ENCODE data around the gene KRTCAP3. TPM values are rescaled to one million over a fixed set of nuclear protein-coding genes. Genes with fewer than 3 reads are reported as not detected.

Gene KRTCAP3
- total and polyA plus RNA-seq, 2 of the 8 experiments (the other 6 are each of a cell fraction or from before 2014, with no cell fraction given), result 55.4 to 72.5 TPM

GRCh38 chr2:27412419-27413152, 29.6 kb upstream of the KRTCAP3 start (continued):
- TF ChIP-seq BRCA1 (IDR thresholded peaks at IDR 0.05; ENCODE audit: low read depth, low read length) (no peak), YY1 (IDR thresholded peaks at IDR 0.05; ENCODE audit: low read depth, low read length) (no peak), CREB1 (IDR thresholded peaks at IDR 0.05) (no peak)
